HG02884 (cell line): Measurements from ENCODE around the gene DNAH3.

Experiments used
- ATAC-seq: cut with Tn5 transposase; IDR thresholded peaks from one replicate; pipeline ENCODE4 v1.9.1; 2021; ENCODE audit warnings: mild to moderate bottlenecking, moderate library complexity; ENCODE audit not compliant: unreplicated experiment

Gene DNAH3

DNA sequence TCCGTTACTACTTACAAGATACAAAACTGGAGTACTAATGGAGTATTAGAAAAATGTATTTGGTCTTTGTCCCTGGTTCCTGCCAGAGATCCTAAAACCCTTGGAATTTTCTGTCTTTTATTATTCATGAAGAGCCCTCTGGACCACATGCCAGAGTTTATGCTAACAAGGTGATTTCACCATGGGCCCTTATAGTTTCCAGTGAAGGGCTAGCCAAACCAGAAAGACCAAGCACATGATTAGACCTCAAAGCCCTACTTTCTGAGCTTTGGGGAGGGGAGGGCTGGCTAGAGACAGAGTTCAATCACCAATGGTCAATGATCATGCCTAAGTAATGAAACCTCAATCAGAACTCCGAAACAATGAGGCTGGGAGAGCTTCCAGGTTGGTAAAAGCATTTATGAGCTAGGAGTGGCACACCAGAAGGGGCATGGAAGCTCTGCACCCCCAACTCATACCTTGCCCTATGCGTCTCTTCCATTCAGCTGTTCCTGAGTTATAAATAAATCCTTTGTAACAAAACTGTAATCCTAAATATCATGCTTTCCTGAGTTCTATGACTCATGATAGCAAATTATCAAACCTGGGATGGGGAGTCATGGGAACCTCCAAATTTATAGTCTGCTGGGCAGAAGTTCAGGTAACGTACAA, 260.9 kb downstream of the DNAH3 start:
- no peak for ATAC-seq

DNA sequence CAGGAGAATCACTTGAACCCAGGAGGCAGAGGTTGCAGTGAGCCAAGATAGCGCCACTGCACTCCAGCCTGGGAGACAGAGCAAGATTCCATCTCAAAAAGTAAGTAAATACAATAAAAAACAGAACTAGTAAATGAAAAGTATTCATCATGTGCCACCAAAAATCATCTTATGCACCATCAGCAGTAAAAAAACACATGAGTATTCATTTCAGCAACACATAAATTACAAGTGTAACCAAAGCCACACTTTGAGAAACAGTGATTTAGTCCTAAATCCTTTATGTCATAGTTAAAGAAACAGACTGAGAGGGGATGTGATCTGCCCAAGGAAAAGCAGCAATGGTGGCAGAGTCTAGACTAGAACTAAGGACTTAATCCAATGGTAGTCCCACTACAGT, 263.4 kb downstream of the DNAH3 start:
- ATAC-seq: no peak

DNA sequence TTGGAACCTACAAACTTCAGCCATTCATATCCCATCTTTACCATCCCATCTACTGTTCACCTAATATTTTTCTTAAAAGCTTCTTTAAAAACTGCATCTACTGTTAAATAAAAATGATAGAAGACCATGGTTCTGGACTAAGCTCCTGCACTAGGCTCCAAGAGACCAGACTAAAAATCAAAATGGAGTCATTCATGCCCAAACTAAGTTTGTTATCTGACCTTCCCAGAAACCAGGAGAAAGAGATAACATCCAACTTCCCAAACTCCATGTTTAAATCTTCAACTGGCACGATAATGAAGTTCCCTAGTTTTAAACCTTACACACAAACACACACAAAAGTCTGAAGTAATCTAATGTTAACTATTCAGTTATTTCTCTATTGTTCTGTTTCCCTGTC, 264.3 kb downstream of the DNAH3 start:
- no peak for ATAC-seq

- ATAC-seq: no peak
Measured at GRCh38 chr16:20884240-20884556, 266.4 kb downstream of the DNAH3 start.

GRCh38 chr16:20883554-20884239, 266.9 kb downstream of the DNAH3 start:
- ATAC-seq: no peak
